Measurements from ENCODE around the gene CASP2. TPM values are rescaled to one million over a fixed set of nuclear protein-coding genes. Genes with fewer than 3 reads are reported as not detected.
"Not testable (repeated sequence)": the region's sequence is repeated elsewhere in the genome, so short reads cannot be mapped to it uniquely, and the experiment has no call there.

CASP2 gene
- polyA plus RNA-seq, 2 donors = 6.6 to 7.2 TPM

GRCh38 chr7:143261901-143262300 is 26.2 kb upstream of the CASP2 start:
- Histone ChIP-seq H3K4me3 (ENCODE audit: low read depth in 1 of 2, low read length in 2 of 2) (no peak overlapping the region), H3K27ac (ENCODE audit: low read depth in 2 of 2, low read length in 1 of 2) (no peak overlapping the region), H3K9me3 (ENCODE audit: control insufficient read depth in 2 of 2, insufficient read depth in 1 of 2, low read depth in 1 of 2, low read length in 1 of 2) (no peaks in the 10 kb centered on the region), H3K27me3 (ENCODE audit: control insufficient read depth in 1 of 2, insufficient read depth in 2 of 2, low read length in 2 of 2) (no peaks in the 10 kb centered on the region), H3K4me1 (ENCODE audit: control insufficient read depth in 2 of 2, insufficient read depth in 2 of 2, low read length in 1 of 2) (peaks cover 2 to 9% of the 10 kb centered on the region in 2 donors), H3K36me3 (ENCODE audit: control insufficient read depth in 2 of 2, insufficient read depth in 2 of 2, low read length in 1 of 2) (peaks cover 0 to 5% of the 10 kb centered on the region in 2 donors)
- WGBS, 2 donors = 87 to 100% methylated on average over 1 of the region's 1 CpG

GRCh38 chr7:143263266-143264195 is 24.6 kb upstream of the CASP2 start, which contains the start of gene GSTK1:
GSTK1 (plus strand) TSS chr7:143263441; CDS start chr7:143263514, 73 bp downstream.
- 1% methylated on average over 48 of the region's 48 CpGs for WGBS, 2 donors

GRCh38 chr7:143264196-143264568 is 24.0 kb upstream of the CASP2 start:
- Histone ChIP-seq H3K4me3 (ENCODE audit: low read depth in 1 of 2, low read length in 2 of 2) (peak overlapping the region; percentile 92 to 100), H3K27ac (ENCODE audit: low read depth in 2 of 2, low read length in 1 of 2) (peak overlapping the region; percentile 83 to 90), H3K36me3 (ENCODE audit: control insufficient read depth in 2 of 2, insufficient read depth in 2 of 2, low read length in 1 of 2) (peaks cover 17 to 19% of the 10 kb centered on the region in 2 donors)
- H3K9me3 ChIP-seq (ENCODE audit: control insufficient read depth in 2 of 2, insufficient read depth in 1 of 2, low read depth in 1 of 2, low read length in 1 of 2); H3K4me1 ChIP-seq (ENCODE audit: control insufficient read depth in 2 of 2, insufficient read depth in 2 of 2, low read length in 1 of 2); H3K27me3 ChIP-seq (ENCODE audit: control insufficient read depth in 1 of 2, insufficient read depth in 2 of 2, low read length in 2 of 2): not testable (repeated sequence)
- 51 to 54% methylated on average over 15 of the region's 15 CpGs for WGBS, 2 donors

More at GRCh38 chr7:143263266-143264195, 24.6 kb upstream of the CASP2 start, which contains the start of gene GSTK1:
- Histone ChIP-seq H3K4me1 (ENCODE audit: control insufficient read depth in 2 of 2, insufficient read depth in 2 of 2, low read length in 1 of 2) (peaks cover 2 to 9% of the 10 kb centered on the region in 2 donors), H3K27ac (ENCODE audit: low read depth in 2 of 2, low read length in 1 of 2) (peak within 1 kb of the TSS; percentile 83 to 90), H3K4me3 (ENCODE audit: low read depth in 1 of 2, low read length in 2 of 2) (peak within 1 kb of the TSS; percentile 92 to 100), H3K36me3 (ENCODE audit: control insufficient read depth in 2 of 2, insufficient read depth in 2 of 2, low read length in 1 of 2) (peaks cover 11 to 13% of the 10 kb centered on the region in 2 donors), H3K9me3 (ENCODE audit: control insufficient read depth in 2 of 2, insufficient read depth in 1 of 2, low read depth in 1 of 2, low read length in 1 of 2) (no peaks in the 10 kb centered on the region), H3K27me3 (ENCODE audit: control insufficient read depth in 1 of 2, insufficient read depth in 2 of 2, low read length in 2 of 2) (no peaks in the 10 kb centered on the region)

- H3K4me3 ChIP-seq (ENCODE audit: low read depth in 1 of 2, low read length in 2 of 2) = no peak overlapping the region
- peaks cover 2 to 9% of the 10 kb centered on the region in 2 donors for H3K4me1 ChIP-seq (ENCODE audit: control insufficient read depth in 2 of 2, insufficient read depth in 2 of 2, low read length in 1 of 2)
- no peak overlapping the region for H3K27ac ChIP-seq (ENCODE audit: low read depth in 2 of 2, low read length in 1 of 2)
- peaks cover 19 to 24% of the 10 kb centered on the region in 2 donors for H3K36me3 ChIP-seq (ENCODE audit: control insufficient read depth in 2 of 2, insufficient read depth in 2 of 2, low read length in 1 of 2)
- no peaks in the 10 kb centered on the region for H3K9me3 ChIP-seq (ENCODE audit: control insufficient read depth in 2 of 2, insufficient read depth in 1 of 2, low read depth in 1 of 2, low read length in 1 of 2)
- H3K27me3 ChIP-seq (ENCODE audit: control insufficient read depth in 1 of 2, insufficient read depth in 2 of 2, low read length in 2 of 2) = no peaks in the 10 kb centered on the region
- WGBS, 2 donors = 69 to 72% methylated on average over 15 of the region's 15 CpGs
Observed at GRCh38 chr7:143265017-143265693, 23.0 kb upstream of the CASP2 start.

- H3K27me3 ChIP-seq (ENCODE audit: control insufficient read depth in 1 of 2, insufficient read depth in 2 of 2, low read length in 2 of 2) = no peaks in the 10 kb centered on the region
- peaks cover 19 to 24% of the 10 kb centered on the region in 2 donors for H3K36me3 ChIP-seq (ENCODE audit: control insufficient read depth in 2 of 2, insufficient read depth in 2 of 2, low read length in 1 of 2)
- H3K4me1 ChIP-seq (ENCODE audit: control insufficient read depth in 2 of 2, insufficient read depth in 2 of 2, low read length in 1 of 2) = peaks cover 2 to 9% of the 10 kb centered on the region in 2 donors
- 77 to 79% methylated on average over 5 of the region's 5 CpGs for WGBS, 2 donors
- no peak overlapping the region for H3K27ac ChIP-seq (ENCODE audit: low read depth in 2 of 2, low read length in 1 of 2)
- H3K9me3 ChIP-seq (ENCODE audit: control insufficient read depth in 2 of 2, insufficient read depth in 1 of 2, low read depth in 1 of 2, low read length in 1 of 2) = no peaks in the 10 kb centered on the region
- H3K4me3 ChIP-seq (ENCODE audit: low read depth in 1 of 2, low read length in 2 of 2) = no peak overlapping the region
Observed at GRCh38 chr7:143269251-143269650, 18.9 kb upstream of the CASP2 start.

GRCh38 chr7:143271240-143271639 is 16.9 kb upstream of the CASP2 start:
- Histone ChIP-seq H3K9me3 (ENCODE audit: control insufficient read depth in 2 of 2, insufficient read depth in 1 of 2, low read depth in 1 of 2, low read length in 1 of 2) (no peaks in the 10 kb centered on the region), H3K4me3 (ENCODE audit: low read depth in 1 of 2, low read length in 2 of 2) (no peak overlapping the region), H3K27ac (ENCODE audit: low read depth in 2 of 2, low read length in 1 of 2) (no peak overlapping the region), H3K4me1 (ENCODE audit: control insufficient read depth in 2 of 2, insufficient read depth in 2 of 2, low read length in 1 of 2) (no peaks in the 10 kb centered on the region), H3K27me3 (ENCODE audit: control insufficient read depth in 1 of 2, insufficient read depth in 2 of 2, low read length in 2 of 2) (no peaks in the 10 kb centered on the region), H3K36me3 (ENCODE audit: control insufficient read depth in 2 of 2, insufficient read depth in 2 of 2, low read length in 1 of 2) (peaks cover 14 to 24% of the 10 kb centered on the region in 2 donors)
- WGBS, 2 donors = 79 to 85% methylated on average over 1 of the region's 1 CpG

- 92 to 93% methylated on average over 2 of the region's 2 CpGs for WGBS, 2 donors
- Histone ChIP-seq H3K27me3 (ENCODE audit: control insufficient read depth in 1 of 2, insufficient read depth in 2 of 2, low read length in 2 of 2) (no peaks in the 10 kb centered on the region), H3K4me1 (ENCODE audit: control insufficient read depth in 2 of 2, insufficient read depth in 2 of 2, low read length in 1 of 2) (no peaks in the 10 kb centered on the region), H3K9me3 (ENCODE audit: control insufficient read depth in 2 of 2, insufficient read depth in 1 of 2, low read depth in 1 of 2, low read length in 1 of 2) (no peaks in the 10 kb centered on the region), H3K4me3 (ENCODE audit: low read depth in 1 of 2, low read length in 2 of 2) (no peak overlapping the region), H3K36me3 (ENCODE audit: control insufficient read depth in 2 of 2, insufficient read depth in 2 of 2, low read length in 1 of 2) (peaks cover 13 to 17% of the 10 kb centered on the region in 2 donors), H3K27ac (ENCODE audit: low read depth in 2 of 2, low read length in 1 of 2) (no peak overlapping the region)
Observed at GRCh38 chr7:143272871-143273270, 15.3 kb upstream of the CASP2 start.

GRCh38 chr7:143279186-143280098 is 8.7 kb upstream of the CASP2 start:
- no peaks in the 10 kb centered on the region for H3K36me3 ChIP-seq (ENCODE audit: control insufficient read depth in 2 of 2, insufficient read depth in 2 of 2, low read length in 1 of 2)
- H3K27ac ChIP-seq (ENCODE audit: low read depth in 2 of 2, low read length in 1 of 2) = peak overlapping the region in 1 of 2 donors; percentile 29
- WGBS, 2 donors = 24 to 33% methylated on average over 8 of the region's 8 CpGs
- H3K27me3 ChIP-seq (ENCODE audit: control insufficient read depth in 1 of 2, insufficient read depth in 2 of 2, low read length in 2 of 2) = no peaks in the 10 kb centered on the region
- no peaks in the 10 kb centered on the region for H3K9me3 ChIP-seq (ENCODE audit: control insufficient read depth in 2 of 2, insufficient read depth in 1 of 2, low read depth in 1 of 2, low read length in 1 of 2)
- no peak overlapping the region for H3K4me3 ChIP-seq (ENCODE audit: low read depth in 1 of 2, low read length in 2 of 2)
- no peaks in the 10 kb centered on the region for H3K4me1 ChIP-seq (ENCODE audit: control insufficient read depth in 2 of 2, insufficient read depth in 2 of 2, low read length in 1 of 2)

GRCh38 chr7:143280160-143280559 is 8.0 kb upstream of the CASP2 start:
- Histone ChIP-seq H3K27me3 (ENCODE audit: control insufficient read depth in 1 of 2, insufficient read depth in 2 of 2, low read length in 2 of 2) (no peaks in the 10 kb centered on the region), H3K4me3 (ENCODE audit: low read depth in 1 of 2, low read length in 2 of 2) (no peak overlapping the region), H3K9me3 (ENCODE audit: control insufficient read depth in 2 of 2, insufficient read depth in 1 of 2, low read depth in 1 of 2, low read length in 1 of 2) (no peaks in the 10 kb centered on the region), H3K36me3 (ENCODE audit: control insufficient read depth in 2 of 2, insufficient read depth in 2 of 2, low read length in 1 of 2) (no peaks in the 10 kb centered on the region), H3K27ac (ENCODE audit: low read depth in 2 of 2, low read length in 1 of 2) (no peak overlapping the region), H3K4me1 (ENCODE audit: control insufficient read depth in 2 of 2, insufficient read depth in 2 of 2, low read length in 1 of 2) (no peaks in the 10 kb centered on the region)
- WGBS, 2 donors = 22 to 47% methylated on average over 1 of the region's 1 CpG

Measured in esophagus (tissue), 2 donors.